ENCODE data around the gene FUBP1.
"Not testable (repeated sequence)": the region's sequence is repeated elsewhere in the genome, so short reads cannot be mapped to it uniquely, and the experiment has no call there.

Gene FUBP1

DNA sequence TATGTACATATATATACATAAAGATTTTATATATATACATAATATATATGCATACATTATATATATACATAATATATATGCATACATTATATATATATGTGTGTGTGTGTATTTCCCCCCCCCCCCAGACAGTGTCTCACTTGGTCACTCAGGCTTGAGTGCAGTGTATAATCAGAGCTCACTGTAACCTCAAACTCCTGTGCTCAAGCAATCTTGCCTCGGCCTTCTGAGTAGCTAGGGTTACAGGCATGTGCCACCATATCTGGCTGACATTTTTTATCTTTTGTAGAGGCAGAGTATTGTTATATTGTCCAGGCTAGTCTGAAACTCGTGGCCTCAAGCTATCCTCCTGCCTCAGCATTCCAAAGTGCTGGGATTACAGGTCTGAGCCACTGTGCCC is 9.0 kb upstream of the FUBP1 start:
- no peak for DNase-seq

DNA sequence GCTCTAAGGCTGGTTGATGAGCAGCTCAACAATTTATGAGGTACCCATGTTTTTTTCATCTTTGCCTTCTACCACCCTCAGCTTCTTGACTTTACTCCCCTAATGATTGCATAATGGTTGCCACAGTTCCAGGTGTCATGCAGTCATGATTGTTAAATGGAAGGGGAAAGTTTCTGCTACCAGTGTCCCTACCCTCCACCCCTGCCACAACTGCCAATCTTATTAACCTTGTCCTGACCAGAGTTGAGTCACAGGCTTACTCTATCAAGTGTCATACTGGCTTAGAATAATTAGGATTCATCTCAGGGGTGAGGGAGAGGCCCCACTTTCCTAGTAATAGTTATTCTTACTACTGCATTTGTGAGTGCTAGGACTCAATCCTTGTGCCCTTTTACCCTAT is 7.9 kb upstream of the FUBP1 start:
- DNase-seq, result no peak

DNA sequence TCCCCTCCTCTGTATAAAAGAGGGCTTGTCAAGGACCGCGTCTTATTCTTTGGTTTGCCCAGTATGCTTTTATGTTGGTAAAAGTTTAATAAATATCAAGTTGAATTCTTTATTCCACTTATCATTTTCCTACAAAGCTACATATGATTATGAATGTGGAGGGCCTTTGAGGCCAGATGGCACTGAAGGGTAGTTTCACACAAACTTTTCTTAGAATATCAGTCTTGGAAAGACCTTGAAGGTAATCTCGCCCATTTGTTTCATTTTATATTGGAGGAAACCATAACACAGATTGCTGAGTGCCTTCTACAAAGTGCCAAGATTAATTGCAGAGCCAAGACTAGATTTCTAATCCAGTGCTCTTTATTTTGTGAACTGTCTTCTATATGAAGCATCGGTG is 5.8 kb upstream of the FUBP1 start:
- DNase-seq, result no peak

DNA sequence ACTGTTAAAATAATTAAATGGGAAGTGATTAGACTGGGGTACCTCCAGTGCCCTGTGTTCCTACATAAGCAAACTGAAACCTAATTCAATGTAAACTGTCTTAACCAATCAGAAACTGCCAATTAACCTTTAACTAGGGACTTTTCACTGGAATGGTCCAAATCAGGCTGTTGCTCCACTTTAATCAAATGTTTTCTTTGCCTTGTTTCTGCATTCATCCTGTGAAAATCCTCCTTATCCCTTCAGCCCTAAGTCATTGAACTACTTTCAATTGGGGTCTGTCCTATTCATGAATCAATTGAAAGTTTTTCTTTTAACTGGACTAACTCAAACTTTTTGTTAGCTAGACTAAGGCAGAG is 5.1 kb upstream of the FUBP1 start:
- DNase-seq, result no peak

DNA sequence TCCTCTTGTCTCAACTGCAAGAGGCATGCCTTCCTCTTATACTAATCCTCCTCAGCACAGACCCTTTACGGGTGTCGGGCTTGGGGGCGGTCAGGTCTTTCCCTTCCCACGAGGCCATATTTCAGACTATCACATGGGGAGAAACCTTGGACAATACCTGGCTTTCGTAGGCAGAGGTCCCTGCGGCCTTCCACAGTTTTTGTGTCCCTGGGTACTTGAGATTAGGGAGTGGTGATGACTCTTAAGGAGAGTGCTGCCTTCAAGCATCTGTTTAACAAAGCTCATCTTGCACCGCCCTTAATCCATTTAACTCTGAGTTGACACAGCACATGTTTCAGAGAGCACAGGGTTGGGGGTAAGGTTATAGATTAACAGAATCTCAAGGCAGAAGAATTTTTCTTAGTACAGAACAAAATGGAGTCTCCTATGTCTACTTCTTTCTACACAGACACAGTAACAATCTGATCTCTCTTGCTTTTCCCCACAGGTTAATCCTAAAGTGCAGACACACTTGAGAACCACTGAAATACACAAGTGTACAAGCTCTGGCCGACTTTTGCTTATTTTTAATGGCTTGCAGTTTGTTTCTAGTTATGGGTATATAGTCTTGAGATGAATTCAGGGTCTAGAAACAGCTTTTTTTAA is 4.6 kb upstream of the FUBP1 start:
- DNase-seq, result not testable (repeated sequence)

DNA sequence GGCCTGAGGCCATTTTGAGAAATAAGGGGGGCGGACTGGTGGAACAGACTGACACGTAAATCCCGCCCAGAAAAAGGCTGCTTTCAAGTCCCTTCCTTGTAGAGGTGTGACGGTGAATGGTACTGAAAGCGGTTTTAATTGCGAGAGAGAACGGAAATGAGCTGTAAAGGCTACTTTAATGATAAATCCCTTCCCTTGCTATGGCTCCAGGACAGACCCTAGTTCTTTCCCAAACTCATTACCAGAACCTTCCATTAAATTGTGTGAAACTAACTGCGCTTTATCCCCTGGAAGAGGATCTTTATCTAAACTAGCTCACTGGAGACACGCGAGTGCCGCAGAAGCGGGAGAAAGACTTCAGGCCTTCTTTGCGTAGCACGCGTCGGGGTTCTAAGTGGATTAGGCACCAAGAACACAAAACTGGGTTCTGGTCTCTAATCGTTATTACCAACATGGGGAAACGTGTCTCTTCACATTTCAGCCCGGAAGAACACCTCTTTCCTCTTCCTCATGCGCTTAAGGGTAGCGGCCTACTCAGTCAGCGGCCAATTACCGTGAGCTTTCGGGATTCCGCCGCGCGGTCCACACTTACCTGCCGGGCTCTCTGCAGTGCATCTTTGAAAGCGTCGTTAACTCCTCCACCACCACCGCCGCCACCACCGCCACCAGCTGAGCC is 441 bp downstream of the FUBP1 start:
- DNase-seq, result peak; percentile 90

DNA sequence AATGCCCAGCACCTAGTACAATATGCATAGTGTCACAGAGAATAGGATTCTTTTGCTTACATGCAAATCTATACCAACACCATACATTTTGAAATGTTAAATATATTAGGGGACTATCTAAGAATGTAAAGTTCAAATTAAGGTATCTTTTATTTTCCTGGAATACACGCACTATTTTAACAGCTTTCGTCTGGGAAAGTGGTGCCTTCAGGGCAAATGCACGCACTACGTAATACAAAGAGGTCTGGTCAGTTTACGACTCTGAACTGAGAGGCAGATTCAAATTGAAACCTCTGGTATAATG is 931 bp downstream of the FUBP1 start:
- no peak for DNase-seq

DNA sequence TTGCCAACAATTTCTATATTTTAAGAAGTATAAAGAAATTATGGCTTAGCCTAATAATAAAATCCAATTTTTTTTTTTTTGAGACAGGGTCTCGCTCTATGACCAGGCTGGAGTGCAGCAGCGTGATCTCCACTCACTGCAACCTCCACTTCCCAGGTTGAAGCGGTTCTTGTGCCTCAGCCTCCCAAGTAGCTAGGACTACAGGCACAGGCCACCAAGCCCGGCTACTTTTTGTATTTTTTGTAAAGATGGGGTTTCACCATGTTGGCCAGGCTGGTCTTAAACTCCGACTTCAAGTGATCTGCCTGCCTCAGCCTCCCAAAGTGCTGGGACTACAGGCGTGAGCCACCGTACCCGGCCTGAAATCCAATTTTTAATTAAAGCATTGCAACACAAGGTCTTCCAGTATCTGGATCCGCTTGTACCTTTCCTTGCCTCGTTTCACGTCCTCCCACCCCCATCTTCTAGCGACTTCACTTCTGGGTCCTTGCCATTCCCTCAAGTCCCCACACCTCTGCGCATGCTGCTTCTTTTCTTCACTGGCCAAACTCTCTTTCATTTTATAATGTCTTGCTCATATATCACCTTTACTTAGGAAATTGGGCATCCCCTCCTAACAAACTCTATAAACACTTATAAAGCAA is 2.3 kb downstream of the FUBP1 start:
- DNase-seq, result no peak

DNA sequence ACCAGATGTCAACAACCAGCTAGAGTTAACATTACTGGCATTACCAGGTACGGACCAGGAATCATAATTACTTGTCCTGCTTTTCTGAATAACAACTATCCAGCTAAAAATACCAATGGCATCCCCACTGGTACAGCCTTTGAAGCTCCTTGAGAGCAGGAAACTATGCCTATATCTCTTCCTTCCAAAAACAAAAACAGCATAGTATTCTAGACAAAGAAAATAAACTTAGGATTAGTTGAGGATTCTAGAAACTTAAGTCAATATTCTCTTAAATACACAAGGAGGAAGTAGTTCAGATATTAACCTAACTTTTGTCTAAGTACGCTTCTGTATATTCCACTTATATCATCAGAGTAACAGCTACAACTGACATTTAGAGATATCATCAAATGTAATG is 3.0 kb downstream of the FUBP1 start:
- no peak for DNase-seq

DNA sequence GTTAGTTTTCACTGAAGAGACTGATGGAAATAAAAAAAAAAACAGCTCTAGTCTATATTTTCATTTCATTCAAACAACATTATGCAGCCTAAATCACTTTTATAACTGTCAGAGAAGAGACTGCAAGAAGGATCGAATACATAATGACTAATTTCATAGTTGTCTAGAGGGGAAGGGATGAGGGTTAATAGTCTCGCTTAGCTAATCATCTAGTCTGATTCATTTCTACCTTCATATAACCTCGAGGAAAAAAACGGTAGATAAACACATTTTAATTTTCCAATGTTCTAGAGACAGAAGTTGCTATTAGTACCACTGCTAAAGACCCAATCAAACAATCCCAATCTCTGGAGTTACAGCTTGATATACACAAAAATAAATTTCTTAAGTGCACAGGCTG is 3.5 kb downstream of the FUBP1 start:
- DNase-seq, result no peak

DNA sequence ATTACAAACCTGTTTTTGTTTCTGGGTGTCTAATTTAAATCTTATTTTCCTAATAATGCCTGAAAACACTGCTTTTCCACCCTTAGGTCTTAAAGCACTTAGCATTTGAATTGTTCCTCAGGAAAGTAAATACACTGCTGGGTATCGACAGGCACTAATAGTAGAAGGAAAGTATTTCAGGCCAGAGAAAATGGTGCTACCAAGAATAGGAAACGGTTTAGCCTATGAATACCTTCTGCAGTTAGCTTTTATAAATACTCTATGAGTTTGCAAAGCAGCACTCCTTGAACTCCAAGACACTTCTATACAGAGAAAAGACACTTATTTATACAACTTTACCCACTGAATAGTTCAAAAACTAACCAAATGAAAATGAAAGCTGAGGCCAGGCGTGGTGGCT is 6.8 kb downstream of the FUBP1 start:
- DNase-seq, result no peak

DNA sequence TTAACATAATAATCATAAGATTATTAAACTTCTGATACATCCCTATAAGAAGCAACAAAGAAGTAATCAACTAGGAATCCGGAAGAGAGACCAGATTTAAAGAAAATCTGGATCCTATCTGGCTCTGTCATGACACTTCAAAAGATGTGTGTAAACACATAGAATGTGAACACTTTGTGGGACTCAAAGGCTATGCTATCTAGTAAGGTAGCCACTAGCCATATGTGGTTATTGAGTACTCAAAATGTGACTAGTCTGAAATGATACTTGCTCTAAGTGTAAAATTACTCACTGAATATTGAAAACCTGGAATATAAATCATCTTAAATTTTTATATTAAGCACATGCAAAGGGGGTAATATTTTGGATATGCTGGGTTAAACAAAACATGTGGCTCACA is 8.7 kb downstream of the FUBP1 start:
- no peak for DNase-seq

DNA sequence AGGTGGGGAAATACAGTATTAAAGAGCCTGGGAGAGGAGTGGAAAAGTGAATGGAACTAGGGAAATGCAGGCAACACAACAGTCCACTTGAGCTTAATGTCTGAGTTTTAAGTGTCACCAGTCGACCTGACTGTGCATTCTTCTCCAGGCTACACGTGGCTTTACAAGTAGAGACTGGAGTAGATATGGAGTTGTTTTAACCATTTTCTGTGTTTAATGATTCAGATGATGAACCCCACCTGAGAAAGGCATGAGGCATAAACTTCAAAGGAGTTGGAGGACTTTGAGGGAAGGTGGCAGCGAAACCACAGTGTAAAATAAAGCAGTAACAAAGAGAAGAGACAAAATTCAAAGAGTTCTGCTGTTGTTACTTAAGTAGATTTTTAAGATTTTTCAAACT is 12.6 kb downstream of the FUBP1 start:
- no peak for DNase-seq

DNA sequence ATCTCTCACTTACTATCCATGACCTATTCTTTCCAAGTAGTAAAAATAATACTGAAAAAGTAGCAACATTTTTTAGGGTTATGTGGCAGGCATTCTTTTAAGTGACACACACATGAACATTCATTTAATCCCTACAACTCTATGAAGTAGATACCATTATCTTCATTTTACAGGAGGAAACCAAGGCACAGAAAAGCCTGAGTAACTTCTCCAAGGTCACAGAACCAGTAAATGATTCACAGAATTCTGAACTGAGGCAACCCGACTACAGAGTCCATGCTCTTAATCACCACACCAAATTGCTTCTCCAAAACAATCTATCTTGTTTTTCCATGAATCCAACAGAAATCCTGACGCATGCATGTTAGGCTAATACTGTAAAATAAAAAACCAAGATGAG is 17.5 kb downstream of the FUBP1 start:
- no peak for DNase-seq

DNA sequence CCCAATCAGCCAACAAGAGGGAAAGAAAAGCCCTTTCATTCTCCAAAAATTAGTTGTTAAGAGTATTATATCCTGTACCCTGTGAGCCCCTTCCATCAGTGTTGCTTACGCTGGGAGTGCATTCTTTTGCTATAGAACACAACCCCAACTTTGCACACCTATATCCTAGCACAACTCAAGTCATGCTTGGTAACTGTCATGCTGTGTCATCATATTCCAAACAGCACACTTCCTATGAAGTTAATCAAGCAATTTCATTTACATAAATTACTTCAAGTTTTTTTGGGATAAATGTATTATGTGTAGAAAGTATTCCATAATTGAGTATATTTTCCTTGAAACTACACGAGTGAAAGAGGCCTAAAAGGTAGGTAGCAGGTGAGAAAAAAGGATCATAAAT is 20.0 kb downstream of the FUBP1 start:
- DNase-seq, result no peak

DNA sequence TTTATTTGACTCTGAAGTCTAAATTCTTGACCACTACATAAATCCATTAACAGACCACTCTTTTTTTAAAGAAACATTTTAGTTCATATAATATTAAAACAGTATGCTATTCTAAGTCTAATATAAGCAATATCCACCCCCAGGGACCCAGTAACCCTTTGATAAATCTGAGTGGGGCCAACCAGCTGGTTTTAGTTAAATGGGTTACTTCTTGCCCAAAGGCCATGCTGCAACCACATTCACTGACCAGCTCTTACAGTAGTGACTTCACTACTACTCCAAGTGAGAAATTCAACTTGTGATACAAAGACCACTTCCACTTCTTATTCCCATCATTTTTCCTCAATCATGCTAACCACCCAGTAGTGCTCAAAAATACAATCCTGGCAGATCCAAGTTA is 20.5 kb downstream of the FUBP1 start:
- no peak for DNase-seq

DNA sequence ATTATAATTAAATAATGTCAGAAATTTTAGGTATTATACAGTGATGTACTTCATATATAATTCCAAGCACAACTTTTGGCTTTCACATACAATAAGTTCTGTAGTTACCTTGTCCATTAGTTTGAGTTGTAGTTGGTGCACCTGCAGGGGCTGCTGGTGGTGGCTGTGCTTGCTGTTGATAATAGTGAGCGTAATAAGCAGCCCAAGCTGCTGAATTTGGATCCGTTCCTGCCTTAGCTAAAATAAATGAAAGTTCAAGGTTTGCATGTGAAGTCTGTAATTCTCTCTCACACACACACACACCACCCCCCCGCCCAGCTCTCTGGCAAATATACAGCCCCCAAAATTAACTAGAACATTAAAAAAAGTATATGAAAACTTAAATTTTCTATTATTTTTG is 22.4 kb downstream of the FUBP1 start:
- DNase-seq, result no peak

DNA sequence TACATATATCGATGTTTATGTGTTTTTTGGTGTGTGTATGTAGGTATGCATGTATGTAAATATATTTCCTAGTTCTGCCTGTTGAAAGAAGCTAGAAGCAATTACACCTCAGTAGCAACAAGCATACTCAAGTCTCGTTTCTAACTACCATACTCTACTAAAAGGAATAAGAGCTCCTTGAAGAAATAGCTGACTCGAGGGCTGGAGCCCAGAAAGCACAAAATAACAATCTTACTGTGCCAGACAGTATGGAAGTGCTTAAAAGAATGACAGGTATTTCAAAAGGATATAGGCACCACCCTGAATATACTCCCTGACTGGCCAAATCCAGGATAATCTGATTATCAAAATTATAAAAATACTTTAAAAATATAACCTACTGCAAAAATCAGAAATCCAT is 23.2 kb downstream of the FUBP1 start:
- DNase-seq, result no peak

DNA sequence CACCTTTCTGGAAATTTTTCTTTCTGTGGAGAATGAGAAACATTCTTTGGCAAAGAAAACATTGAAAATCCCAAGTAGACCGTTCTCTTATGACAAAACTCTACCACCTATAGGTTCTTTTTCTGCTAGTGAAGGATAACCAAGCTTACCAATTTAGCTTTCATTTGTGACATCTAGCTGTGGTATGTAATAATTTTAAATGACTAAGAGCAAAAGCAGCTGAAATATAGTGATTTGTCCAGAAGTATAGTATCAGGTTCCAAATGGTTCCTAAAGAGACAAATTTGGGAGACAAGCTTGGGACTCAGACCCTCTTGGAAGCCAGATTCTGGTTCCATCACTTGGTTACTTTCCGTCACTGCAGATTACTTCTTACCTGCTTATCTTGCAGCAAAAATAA is 24.4 kb downstream of the FUBP1 start:
- no peak for DNase-seq

DNA sequence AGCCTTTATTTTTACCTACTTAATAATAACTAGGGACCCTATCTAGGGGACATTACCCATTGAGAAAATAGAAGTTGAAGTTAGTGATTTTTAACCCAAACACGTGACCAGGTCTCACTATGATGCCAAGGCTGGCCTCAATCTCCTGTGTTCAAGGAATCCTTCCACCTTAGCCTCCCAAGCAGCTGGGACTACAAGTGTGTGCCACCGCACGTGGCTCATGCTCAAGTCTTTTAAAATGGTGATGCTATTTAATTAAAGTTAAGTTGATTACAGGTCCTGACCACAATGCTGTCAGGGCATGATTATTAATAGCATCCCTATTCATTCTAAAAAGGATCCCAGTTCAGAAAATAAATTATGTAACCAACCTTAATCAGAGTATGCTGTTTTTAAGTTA is 25.0 kb downstream of the FUBP1 start:
- DNase-seq, result no peak

DNA sequence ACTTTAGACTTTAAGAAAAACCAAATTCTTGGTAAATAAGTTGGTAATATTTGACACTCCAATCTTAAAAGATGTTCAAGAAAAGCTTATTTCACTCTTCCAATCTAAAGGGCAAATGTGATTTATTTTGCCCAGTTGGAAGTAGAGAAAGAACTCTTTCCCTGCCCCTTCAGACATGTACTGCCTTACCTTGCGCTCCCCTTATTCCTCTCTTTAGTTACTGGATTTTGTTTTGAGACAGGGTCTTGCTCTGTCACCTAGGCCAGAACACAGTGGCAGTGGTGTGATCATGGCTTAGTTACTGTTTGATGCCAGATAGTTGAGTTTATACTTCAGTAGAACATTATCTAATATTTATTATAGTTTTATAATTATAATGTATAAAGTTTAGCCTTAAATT is 27.5 kb downstream of the FUBP1 start:
- DNase-seq, result no peak

DNA sequence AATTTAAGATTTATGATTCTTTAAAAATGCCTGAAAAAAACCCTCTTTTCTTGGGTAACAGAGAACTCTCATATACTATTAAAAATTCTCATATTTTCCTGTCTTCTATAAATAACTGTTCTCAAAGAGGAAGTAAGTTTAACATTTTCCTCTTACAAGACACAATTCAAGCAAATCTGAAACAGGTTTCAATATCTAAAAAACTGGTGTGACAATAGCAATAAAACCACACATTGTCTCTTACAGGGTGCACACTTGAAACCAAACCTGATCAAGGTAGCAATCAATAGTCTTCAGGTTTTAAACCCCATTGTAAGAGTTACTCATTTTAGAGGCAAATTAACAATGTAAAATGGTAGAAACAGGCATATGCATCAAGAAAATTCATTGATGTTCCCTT is 28.0 kb downstream of the FUBP1 start:
- no peak for DNase-seq

DNA sequence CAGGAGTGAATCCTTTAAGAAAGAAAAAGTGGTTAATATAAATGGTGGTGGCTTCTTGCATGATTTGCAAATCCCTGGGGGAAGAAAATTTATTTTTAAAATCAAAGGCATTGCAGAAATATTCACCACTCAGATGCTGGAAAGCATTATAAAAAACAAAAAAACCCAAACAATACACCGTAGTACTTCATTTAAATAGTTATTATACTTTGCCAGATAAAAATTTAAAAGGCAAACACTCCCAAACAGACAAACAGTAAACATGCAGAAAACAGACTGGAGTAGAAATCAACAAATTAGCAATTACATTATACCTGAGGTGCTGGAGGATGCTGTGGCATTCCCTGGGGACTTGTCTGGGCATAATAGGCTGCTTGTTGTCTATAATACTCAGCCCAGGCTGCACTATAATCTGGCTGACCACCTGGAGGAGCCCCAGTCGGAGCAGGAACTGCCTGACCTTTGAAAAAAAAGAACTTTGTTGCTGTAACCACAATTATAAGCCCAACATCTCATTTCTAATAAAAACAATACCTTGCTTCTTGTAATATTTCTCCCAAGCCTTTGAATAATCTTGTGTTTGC is 29.9 kb downstream of the FUBP1 start:
- no peak for DNase-seq

DNA sequence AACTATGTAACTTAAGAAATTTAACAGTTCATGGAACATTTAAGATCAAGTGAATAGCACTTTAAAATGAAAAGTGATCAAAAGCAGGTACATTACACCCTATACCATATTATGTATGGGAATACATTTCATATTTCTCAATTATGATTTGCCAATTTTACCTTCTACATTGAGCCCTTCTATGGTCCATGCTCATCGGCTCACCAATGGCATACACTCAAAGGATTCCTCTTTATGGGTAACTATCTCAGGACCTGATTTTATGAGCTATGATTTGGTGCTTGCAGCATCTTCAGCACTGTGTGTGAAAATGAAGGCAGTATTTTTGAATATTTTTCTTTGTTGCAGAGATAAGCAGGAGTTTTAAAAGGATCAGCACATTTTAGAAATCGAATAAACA is 33.5 kb downstream of the FUBP1 start:
- no peak for DNase-seq

All from NCI-H1048 (cell line).